HG03039 (cell line): ENCODE data around the gene TLL1.

Experiments
- ATAC-seq: cut with Tn5 transposase; IDR thresholded peaks from one replicate; pipeline ENCODE4 v1.9.1; 2021; ENCODE audit warnings: mild to moderate bottlenecking, moderate library complexity; ENCODE audit not compliant: unreplicated experiment

The TLL1 gene

GRCh38 chr4:165970703-165971420, 97.8 kb downstream of the TLL1 start:
- no peak for ATAC-seq

DNA sequence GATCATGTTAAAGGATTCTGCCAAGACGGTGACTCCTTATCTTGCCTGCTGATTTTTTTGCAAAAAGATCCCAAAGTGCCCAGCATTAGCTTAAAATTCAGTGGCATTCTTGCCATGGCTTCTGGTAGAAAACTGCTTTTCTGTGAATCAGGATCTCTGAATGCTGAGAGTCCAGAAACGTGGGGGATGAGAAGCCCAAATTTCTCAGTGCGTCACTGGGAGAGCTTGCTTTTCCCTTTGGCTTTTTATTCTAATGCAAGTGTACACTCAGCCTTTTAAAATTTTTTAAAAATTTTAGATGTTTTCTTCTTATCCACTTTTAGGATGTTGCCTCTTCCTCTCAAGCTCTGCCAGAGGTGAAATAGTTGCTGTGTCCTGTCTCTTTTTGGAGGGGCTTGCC, 98.4 kb downstream of the TLL1 start:
- no peak for ATAC-seq

GRCh38 chr4:165971933-165972332, 98.9 kb downstream of the TLL1 start:
- no peak for ATAC-seq

DNA sequence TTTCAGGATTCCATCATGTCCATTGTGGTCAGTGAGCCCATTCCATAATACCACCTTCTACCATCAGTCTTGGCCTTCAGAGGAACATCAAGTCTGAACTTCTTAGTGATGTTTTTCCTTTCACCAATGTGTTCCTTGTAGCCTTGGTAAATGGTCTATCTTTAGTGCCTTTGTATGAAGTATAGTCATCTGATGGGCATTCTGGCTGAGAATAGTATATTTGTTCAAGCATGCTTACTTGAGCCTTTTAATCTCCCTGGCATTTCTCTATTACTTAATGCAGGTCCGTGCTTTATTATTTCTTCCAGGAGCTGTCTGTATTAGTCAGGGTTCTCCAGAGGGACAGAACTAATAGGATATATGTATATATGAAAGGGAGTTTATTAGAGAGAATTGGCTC, 99.7 kb downstream of the TLL1 start:
- no peak for ATAC-seq

DNA sequence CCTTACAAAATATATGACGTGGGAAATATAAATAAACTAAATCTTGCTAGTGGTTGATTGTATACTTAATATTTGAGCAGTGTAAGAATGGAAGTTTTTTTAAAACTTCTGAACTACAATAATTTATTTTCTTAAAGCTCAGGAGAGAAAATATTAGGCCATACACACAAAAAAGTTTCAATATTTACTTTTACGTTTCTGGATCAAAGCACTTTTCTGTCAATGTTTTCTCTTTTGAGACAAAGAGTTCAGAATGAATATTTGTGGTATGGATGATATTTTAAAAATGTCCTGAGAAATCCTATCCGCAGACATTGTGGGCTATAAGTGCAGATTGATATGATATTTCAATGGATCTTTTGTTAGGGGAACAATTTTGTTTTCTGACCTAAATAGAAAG, 109.9 kb downstream of the TLL1 start:
- ATAC-seq: no peak

DNA sequence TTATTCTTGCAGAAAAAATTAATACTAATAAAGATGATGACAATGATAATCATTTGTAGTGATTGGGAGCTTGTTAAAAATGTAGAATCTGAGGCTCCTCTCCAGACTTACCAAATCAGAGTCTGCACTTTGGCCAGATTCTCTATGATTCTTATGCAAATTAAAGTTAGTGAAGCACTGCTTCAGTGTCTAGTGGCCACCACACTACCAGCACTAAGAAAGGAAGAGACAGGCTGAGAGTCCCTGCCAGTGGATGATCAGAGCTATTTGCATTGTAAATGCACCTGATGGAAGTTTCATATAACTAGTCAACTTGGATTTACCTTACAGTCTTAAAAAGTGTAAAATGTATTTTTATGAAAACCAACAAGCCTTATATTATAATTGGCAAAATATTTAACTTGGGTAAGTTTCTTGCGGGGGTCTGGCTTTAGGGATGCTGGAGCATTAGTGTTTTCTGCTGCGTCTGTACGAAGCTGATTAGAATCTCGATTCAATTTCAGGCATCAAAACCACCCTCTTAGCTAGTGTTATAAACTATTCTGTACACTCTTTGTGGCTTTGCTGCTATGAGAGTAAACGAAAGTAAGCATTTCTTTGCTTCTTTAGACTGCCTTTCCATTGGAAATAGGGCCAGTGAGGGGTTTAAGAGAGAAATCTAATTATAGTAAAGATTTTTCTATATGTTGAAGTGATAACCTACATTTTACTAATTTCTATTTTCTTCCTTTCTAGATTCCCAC, 114.1 kb downstream of the TLL1 start:
- no peak for ATAC-seq

DNA sequence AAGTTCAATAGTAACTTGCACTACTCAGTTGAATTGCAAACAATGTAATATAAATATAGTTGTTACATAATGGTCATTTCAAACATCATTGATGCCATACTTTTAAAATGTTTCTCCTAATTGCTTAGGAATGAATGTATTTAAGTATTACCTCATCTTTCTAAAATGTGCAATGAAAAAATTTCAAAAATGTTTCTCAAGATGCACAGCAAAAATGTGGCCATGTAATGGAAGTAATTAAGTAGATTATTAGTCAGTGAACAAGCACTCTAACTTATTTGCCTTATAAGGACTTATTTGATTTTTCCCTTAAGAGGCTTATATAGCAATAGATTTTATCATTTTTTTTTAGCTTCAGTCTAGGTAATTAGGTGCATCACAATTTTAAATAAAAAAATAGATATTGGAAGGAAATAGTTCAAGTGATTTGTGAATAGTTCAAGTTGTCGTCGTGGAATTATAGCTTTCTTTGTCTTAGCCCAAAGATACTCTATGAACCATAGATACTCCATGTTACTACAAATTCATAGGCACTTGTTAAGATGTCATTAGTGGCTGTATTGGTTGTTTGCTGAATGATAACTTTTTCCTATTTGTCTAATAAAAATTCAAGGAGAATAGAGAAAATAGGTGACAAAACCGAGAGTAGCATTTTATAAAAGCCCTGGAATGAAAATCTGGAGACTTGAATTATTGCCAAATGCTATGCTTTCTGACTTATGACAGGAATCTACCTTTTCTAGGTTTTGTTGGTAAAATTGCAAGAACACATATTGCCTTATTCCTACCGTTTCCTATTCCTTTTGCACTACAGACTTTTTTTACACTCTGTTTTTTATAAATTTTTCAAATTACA, 118.5 kb downstream of the TLL1 start:
- no peak for ATAC-seq

DNA sequence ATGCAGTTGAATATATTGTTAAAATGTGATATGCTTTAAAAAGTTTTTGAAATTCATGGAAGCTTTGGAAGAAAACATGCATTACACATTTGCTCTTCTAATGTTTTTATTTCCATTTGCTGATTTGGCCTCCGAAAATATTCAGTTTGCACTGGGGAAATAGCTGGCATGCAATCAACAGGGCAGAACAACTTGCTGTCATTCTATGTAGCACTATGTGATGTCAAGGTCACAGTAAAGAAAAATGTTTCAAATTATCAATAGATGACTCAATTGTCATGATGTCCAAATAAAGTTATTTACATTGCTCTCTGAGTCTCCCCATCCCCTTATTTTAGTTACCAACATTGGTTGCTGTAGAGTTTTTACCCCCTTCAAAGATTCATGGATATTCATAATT, 119.2 kb downstream of the TLL1 start:
- ATAC-seq: no peak

DNA sequence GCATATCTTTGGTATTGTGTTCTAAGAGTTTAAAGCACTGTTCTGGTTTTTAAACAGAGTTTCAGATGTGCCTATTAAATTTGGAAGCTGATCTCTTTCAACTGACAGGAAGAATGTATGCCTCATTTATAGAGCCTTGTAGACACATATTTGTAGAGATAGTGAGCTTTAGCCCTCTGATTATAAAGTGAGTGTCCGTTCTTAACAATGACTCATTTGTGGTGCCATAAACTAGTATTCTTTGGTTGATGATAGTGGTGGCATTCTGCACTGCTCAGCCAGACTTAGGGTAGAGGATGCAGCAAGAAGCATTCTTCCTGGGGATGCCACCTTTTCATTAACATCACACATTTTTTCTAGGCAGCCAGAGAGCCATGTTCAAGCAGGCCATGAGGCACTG, 121.7 kb downstream of the TLL1 start:
- ATAC-seq: no peak

- no peak for ATAC-seq
Observed at GRCh38 chr4:166003811-166004210, 130.8 kb downstream of the TLL1 start.

DNA sequence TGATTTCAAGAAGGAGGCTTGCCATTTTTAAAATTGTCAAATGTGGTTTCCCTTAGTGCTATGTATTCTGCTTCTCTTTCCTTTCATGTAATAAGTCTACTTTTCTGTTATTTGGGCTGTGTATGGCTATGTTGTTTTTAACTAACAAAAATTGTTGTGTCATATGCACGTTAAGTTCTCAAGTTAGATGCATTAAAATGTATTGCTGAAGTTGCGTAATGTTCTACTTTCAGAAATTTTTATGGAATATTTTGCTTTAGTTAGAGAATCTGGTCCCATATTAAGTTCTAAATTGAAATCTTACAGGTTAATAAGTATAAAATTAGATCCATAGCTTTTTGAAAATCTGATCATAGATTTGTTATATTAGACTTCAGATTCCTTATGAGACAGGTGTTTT, 133.2 kb downstream of the TLL1 start:
- ATAC-seq: no peak

- no peak for ATAC-seq
Observed at GRCh38 chr4:166008510-166008909, 135.5 kb downstream of the TLL1 start.

- ATAC-seq: no peak
Observed at GRCh38 chr4:166012129-166013030, 139.3 kb downstream of the TLL1 start.

- ATAC-seq: no peak
Observed at GRCh38 chr4:166014411-166014810, 141.4 kb downstream of the TLL1 start.

DNA sequence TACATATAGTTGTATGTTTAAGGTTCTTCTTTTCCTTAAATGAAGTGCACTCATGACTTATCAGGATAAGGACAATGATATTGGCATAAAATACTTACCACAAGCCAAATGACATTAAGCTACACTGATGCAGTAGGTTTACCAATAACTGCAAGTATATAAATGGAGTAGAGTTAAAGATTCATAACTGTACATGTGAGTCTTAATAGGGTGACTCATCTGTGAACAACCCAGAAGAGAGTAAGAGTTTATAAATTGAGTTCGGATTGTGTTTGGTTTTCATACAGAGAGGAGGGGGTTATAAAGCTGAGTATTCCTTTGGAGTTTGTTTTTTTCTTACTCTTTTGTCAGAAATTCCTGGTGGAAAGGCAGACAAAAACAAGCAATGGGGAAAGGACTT, 144.8 kb downstream of the TLL1 start:
- ATAC-seq: no peak

DNA sequence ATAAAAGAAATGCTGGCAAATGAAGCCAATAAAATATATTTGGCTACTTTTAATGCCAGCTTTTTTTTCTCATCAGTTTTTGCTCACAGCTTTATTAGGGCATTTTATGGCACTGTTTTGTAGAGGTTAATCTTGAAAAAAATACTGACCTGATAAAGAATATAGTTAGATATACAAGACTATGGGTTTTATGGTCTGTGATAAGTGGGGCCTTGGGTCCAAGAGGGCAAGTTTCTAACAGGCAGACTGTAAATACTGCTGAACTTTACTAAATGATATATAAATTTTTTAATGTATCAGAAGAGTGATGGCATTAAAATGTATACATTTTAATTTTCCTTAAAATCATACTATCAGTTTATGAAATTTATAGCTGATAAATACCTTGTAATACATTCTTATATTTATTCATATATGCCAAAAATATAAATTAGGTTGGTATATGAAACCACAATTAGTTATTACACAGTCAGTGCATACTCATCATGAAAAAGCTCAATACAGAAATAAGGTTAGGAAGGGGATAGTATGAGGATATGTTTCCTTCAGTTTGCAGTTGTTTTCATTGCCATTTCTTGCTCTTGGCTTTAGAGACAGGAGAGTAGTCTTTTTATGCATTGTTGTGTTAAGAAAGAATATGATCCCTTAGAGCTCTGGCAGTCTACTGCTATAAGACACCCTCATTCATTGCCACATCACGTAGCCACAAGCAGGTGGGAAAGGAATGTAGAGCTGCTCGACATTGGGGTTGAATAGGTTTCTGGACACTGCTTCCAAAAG, 146.6 kb downstream of the TLL1 start:
- ATAC-seq: no peak

DNA sequence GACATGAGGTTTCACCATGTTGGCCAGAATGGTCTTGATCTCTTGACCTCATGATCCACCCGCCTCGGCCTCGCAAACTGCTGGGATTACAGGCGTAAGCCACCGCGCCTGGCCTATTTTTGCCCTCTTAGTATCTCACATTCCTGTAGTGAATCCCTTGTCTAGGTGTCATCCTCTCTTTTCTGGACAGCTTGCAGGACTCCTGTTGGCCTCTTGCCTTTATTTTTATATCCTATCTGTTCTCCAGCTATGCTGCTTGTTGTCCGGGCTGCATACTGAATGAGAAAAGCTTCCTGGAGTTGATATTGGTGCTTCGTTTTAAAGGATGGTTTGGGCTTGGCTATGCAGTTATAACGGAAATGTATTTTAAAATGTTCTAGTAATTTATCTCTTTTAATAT, 148.6 kb downstream of the TLL1 start:
- no peak for ATAC-seq

DNA sequence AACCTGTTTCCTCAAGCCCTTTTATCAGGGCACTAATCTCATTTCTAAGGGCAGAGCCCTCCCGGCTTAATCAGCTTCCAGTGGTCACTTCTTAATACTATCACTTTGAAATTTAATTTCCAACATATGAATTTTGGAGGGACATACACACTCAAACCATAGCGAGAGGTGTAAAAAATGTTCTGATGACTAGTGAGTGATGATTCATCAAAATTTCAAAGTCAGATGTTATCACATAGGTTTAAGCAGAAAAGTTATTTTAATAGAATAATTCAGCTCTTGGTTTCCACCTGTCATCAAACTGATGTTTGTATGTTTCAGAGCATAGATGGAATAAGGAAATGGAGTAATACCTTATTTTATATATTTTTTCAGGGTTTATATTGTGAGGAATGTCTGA, 161.9 kb downstream of the TLL1 start:
- ATAC-seq: no peak

DNA sequence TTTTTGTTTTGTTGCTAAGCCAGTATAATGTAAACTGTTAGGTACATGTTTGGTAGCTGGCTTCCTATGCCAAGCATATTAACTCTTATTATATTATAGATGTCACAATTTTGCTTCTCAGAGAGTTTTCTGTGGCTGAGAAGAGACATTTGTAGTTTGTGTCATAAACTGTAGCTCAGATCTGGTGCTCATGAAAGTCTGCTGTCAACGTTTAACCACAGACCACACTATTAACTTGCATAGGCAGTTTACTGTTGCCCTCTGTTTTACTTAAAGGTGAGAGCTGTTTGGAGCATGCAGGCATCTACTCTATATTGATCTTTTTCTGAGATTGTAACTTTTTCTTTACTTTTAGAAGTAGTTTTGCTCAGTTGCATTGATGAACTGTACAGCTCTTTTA, 166.8 kb downstream of the TLL1 start:
- ATAC-seq: no peak

GRCh38 chr4:166042510-166043055, 169.5 kb downstream of the TLL1 start:
- no peak for ATAC-seq
